Nephron (organoid): ENCODE data around the gene RHOB.
"Not testable (repeated sequence)": the region's sequence is repeated elsewhere in the genome, so short reads cannot be mapped to it uniquely, and the experiment has no call there.

Experiments
- H3K27ac Mint-ChIP-seq, 3 experiments: 2 replicates each; pipeline ENCODE4 v1.8.0; 2020; ENCODE audit warnings: mixed read lengths in 3 of 3, mild to moderate bottlenecking in 2 of 3, moderate library complexity in 1 of 3
- H3K27me3 Mint-ChIP-seq: 2 replicates; pipeline ENCODE4 v1.8.0; 2021; ENCODE audit warnings: low read depth, mild to moderate bottlenecking, moderate library complexity, mixed read lengths
- H3K36me3 Mint-ChIP-seq: 2 replicates; pipeline ENCODE4 v1.8.0; 2020; ENCODE audit warnings: low read depth, mixed read lengths
- H3K4me1 Mint-ChIP-seq: 2 replicates; pipeline ENCODE4 v1.8.0; 2020; ENCODE audit warnings: mixed read lengths
- H3K4me3 Mint-ChIP-seq, 3 experiments: 2 replicates each; pipeline ENCODE4 v1.8.0; 2020; ENCODE audit warnings: mild to moderate bottlenecking in 3 of 3, mixed read lengths in 3 of 3, moderate library complexity in 2 of 3
- H3K9me3 Mint-ChIP-seq: 2 replicates; pipeline ENCODE4 v1.8.0; 2020; ENCODE audit warnings: mixed read lengths
- CTCF ChIP-seq, 3 experiments: fragments of 200-600 bp; sonication (generic); IDR thresholded peaks; one replicate each; pipeline ENCODE4 v1.5.0; 2021; ENCODE audit warnings: antibody characterized with exemption in 3 of 3; ENCODE audit not compliant: unreplicated experiment in 3 of 3

RHOB gene

GRCh38 chr2:20488782-20489181 lies 41.9 kb downstream of the RHOB start:
- H3K27ac Mint-ChIP-seq, result peak overlapping the region; percentile 21 to 50 (median 33)
- peaks cover 33% of the 10 kb centered on the region for H3K27me3 Mint-ChIP-seq
- no peaks in the 10 kb centered on the region for H3K36me3 Mint-ChIP-seq
- no peak overlapping the region for H3K4me3 Mint-ChIP-seq
- TF ChIP-seq CTCF (IDR thresholded peaks at IDR 0.05; ENCODE audit: unreplicated experiment in 3 of 3), result no peak
- H3K9me3 Mint-ChIP-seq, result no peaks in the 10 kb centered on the region
- H3K4me1 Mint-ChIP-seq, result peaks cover 42% of the 10 kb centered on the region

DNA sequence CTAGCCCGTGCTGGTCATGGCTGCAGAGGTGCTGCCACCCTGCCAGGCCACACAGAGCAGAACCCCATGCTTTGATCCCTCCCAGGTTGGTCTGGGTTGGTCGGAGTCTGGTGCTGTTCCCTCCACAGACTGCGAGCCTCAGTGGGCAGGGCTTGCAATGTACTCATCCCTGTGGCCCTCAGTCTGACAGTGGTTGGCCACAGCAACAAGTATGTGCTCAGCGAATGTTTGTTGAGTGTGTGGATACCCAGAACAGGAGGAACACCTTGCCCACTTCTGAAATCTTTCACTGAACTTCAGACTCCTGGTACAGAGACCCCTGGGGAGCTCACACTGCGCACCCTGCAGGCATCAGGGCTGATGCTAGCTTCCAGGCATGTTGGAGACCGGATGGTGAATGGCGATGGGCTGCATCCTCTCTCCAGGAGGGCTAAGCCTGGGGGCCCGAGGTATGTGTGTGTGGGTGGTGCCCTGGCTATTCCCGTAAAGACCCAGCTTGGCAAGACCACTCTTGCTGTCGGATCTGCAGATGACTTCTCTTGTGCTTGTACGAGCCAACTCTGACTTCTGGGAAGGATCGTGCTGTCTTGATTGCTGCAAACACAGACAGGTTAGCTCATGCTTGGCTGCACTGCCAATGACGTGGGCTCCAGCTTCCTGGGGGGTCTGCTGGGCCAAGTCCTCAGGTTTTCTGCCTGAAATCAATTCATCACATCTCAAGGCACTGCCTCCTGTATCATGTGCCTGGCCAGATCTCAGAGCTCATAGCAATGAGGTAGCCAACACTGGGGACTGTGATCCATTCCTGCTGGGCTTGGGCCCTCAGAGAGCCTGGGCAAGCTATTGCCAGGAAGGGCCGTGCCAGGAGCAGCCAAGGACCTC lies 43.7 kb downstream of the RHOB start:
- H3K9me3 Mint-ChIP-seq, result no peaks in the 10 kb centered on the region
- TF ChIP-seq CTCF (IDR thresholded peaks at IDR 0.05; ENCODE audit: unreplicated experiment in 3 of 3), result no peak
- H3K27me3 Mint-ChIP-seq, result peaks cover 22% of the 10 kb centered on the region
- no peak overlapping the region for H3K4me3 Mint-ChIP-seq
- peak overlapping the region; percentile 26 to 55 (median 50) for H3K27ac Mint-ChIP-seq
- H3K4me1 Mint-ChIP-seq, result peaks cover 52% of the 10 kb centered on the region
- no peaks in the 10 kb centered on the region for H3K36me3 Mint-ChIP-seq

DNA sequence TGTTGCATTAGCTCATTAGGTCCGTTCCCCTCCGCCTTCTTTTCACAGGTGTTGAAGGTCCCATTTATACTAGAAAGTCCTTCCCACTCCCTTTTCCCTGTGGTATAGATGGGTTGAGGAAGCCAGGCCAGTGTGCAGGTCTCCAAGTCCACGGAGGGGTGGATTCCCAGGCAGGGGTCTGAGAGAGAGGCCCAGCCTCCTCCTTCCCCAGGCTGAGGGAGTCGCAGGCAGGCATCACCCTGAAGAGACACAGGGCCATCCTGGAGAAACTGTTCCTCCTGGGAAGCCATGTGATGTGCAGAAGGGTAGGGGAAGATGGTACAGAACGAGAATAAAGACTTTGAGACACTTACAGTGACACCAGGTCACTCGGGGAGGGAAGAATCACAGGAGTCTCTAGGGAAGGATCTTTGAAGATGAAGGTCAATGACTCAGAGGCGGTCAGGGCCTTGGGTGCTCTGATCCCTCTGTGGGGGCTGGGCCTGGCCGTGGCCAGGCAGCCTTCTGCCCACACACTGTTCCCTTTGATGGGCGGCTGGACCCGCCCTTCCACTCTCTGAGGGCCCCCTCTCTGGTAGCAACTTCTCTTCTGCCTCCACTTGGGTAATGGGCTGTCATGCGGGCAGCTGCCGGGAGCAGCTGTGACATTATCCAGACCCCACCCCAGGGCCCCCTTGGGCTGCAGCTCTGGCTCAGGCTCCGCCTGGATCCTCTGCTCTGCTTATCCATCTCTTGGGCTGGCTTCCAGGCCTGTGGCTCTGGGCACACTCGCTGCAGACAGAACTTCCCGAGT lies 45.1 kb downstream of the RHOB start:
- TF ChIP-seq CTCF (IDR thresholded peaks at IDR 0.05; ENCODE audit: unreplicated experiment in 3 of 3), result no peak
- Mint-ChIP-seq H3K9me3 (no peaks in the 10 kb centered on the region), H3K4me3 (no peak overlapping the region)

GRCh38 chr2:20493095-20493494 lies 46.2 kb downstream of the RHOB start:
- not testable (repeated sequence) for H3K36me3 Mint-ChIP-seq, H3K9me3 Mint-ChIP-seq, H3K27ac Mint-ChIP-seq, H3K4me3 Mint-ChIP-seq
- Mint-ChIP-seq H3K4me1 (peaks cover 49% of the 10 kb centered on the region), H3K27me3 (peaks cover 19% of the 10 kb centered on the region)

More for the DNA sequence above, 45.1 kb downstream of the RHOB start:
- peaks cover 18% of the 10 kb centered on the region for H3K27me3 Mint-ChIP-seq
- no peaks in the 10 kb centered on the region for H3K36me3 Mint-ChIP-seq
- peaks cover 57% of the 10 kb centered on the region for H3K4me1 Mint-ChIP-seq
- peak overlapping the region; percentile 21 to 76 (median 55) for H3K27ac Mint-ChIP-seq

DNA sequence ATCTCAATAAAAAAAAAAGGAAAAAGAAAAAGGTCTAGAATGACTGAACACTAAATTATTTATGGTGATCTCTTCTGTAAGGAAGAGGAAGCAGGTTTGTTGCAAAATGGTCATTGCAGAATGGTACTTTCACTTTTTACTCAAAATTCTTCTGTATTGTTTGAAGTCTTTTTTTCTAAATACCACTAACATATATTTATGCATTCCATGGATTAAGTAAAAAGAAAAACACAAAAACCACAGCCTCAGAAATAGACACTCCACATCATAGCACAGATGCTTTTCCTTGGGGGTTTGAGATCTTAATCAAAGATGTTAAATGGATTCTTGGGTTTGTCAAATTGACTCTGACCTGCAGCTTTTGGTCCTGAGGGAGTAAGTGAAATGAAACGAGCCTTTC lies 47.4 kb downstream of the RHOB start:
- H3K4me3 Mint-ChIP-seq, result no peak overlapping the region
- peak overlapping the region in 1 of 3 experiments; percentile 14 for H3K27ac Mint-ChIP-seq
- no peaks in the 10 kb centered on the region for H3K36me3 Mint-ChIP-seq
- peaks cover 12% of the 10 kb centered on the region for H3K27me3 Mint-ChIP-seq
- no peaks in the 10 kb centered on the region for H3K9me3 Mint-ChIP-seq
- TF ChIP-seq CTCF (IDR thresholded peaks at IDR 0.05; ENCODE audit: unreplicated experiment in 3 of 3), result no peak
- peaks cover 40% of the 10 kb centered on the region for H3K4me1 Mint-ChIP-seq

- peak overlapping the region; percentile 36 to 79 (median 66) for H3K27ac Mint-ChIP-seq
- no peak for TF ChIP-seq CTCF (IDR thresholded peaks at IDR 0.05; ENCODE audit: unreplicated experiment in 3 of 3)
- H3K27me3 Mint-ChIP-seq, result peaks cover 10% of the 10 kb centered on the region
- H3K4me3 Mint-ChIP-seq, result no peak overlapping the region
- H3K4me1 Mint-ChIP-seq, result peaks cover 37% of the 10 kb centered on the region
- no peaks in the 10 kb centered on the region for H3K9me3 Mint-ChIP-seq
- H3K36me3 Mint-ChIP-seq, result no peaks in the 10 kb centered on the region
Observed at GRCh38 chr2:20496076-20496872, 49.4 kb downstream of the RHOB start.
